GM21381 (cell line): ENCODE results near the gene NUDT13.
A peak's percentile ranks its signal among the peaks of the same experiment; 100 is the strongest.

Experiments
- ATAC-seq: cut with Tn5 transposase; IDR thresholded peaks from one replicate; pipeline ENCODE4 v1.9.1; 2021; ENCODE audit warnings: mild to moderate bottlenecking, moderate library complexity; ENCODE audit not compliant: unreplicated experiment

Gene NUDT13

GRCh38 chr10:73110345-73110849 is at the start of gene NUDT13:
NUDT13 (plus strand) TSS chr10:73110455; CDS start chr10:73114366, 3,911 bp downstream.
- ATAC-seq: peak; percentile 79

GRCh38 chr10:73060738-73061635 is 49.3 kb upstream of the NUDT13 start:
- ATAC-seq: no peak

- ATAC-seq: no peak
Measured at GRCh38 chr10:73061743-73062142, 48.5 kb upstream of the NUDT13 start.

- ATAC-seq: no peak
Measured at GRCh38 chr10:73065441-73065840, 44.8 kb upstream of the NUDT13 start.

GRCh38 chr10:73073627-73074026 is 36.6 kb upstream of the NUDT13 start:
- ATAC-seq: no peak

GRCh38 chr10:73075829-73076228 is 34.4 kb upstream of the NUDT13 start:
- ATAC-seq: no peak

GRCh38 chr10:73076360-73077183 is 33.7 kb upstream of the NUDT13 start:
- peak; percentile 39 for ATAC-seq

GRCh38 chr10:73079779-73080541 is 30.3 kb upstream of the NUDT13 start:
- ATAC-seq: peak; percentile 73

- no peak for ATAC-seq
Measured at GRCh38 chr10:73083221-73083620, 27.0 kb upstream of the NUDT13 start.

- no peak for ATAC-seq
Measured at GRCh38 chr10:73084209-73084608, 26.0 kb upstream of the NUDT13 start.

- ATAC-seq: no peak
Measured at GRCh38 chr10:73086816-73087215, 23.4 kb upstream of the NUDT13 start.

- peak; percentile 59 for ATAC-seq
Measured at GRCh38 chr10:73088304-73088703, 22.0 kb upstream of the NUDT13 start.

- ATAC-seq: no peak
Measured at GRCh38 chr10:73092830-73093229, 17.4 kb upstream of the NUDT13 start.

- no peak for ATAC-seq
Measured at GRCh38 chr10:73093922-73094850, 16.1 kb upstream of the NUDT13 start.

- ATAC-seq: no peak
Measured at GRCh38 chr10:73094986-73095480, 15.2 kb upstream of the NUDT13 start.

GRCh38 chr10:73095481-73096021 is 14.7 kb upstream of the NUDT13 start:
- no peak for ATAC-seq

GRCh38 chr10:73096041-73096448 is 14.2 kb upstream of the NUDT13 start:
- ATAC-seq: peak; percentile 25

- peak; percentile 84 for ATAC-seq
Measured at GRCh38 chr10:73096449-73097304, 13.6 kb upstream of the NUDT13 start, which contains the start of gene P4HA1. P4HA1 (minus strand) TSS chr10:73096866; CDS start chr10:73074883, 21,983 bp downstream.
